NCI-H187 (cell line): ENCODE results near the gene TUBA4B.
A peak's percentile ranks its signal among the peaks of the same experiment; 100 is the strongest.

Experiments used
- DNase-seq, 2 experiments: peaks; one replicate each; lab custom pipeline; 2025; lab: John Stamatoyannopoulos, UW

Gene TUBA4B

GRCh38 chr2:219218732-219219701 is 34.0 kb upstream of the TUBA4B start, which contains the start of gene ABCB6:
TSS of gene ABCB6 (minus strand) at chr2:219218958. CDS start at chr2:219218673, 285 bp downstream.
- peak; percentile 38 to 83 for DNase-seq

GRCh38 chr2:219219784-219220532 is 33.1 kb upstream of the TUBA4B start:
- DNase-seq = no peak

GRCh38 chr2:219220652-219221402 is 32.2 kb upstream of the TUBA4B start:
- no peak for DNase-seq

GRCh38 chr2:219221957-219222518 is 31.0 kb upstream of the TUBA4B start:
- no peak for DNase-seq

- no peak for DNase-seq
Measured at GRCh38 chr2:219223831-219224610, 29.0 kb upstream of the TUBA4B start.

- DNase-seq = no peak
Measured at GRCh38 chr2:219225350-219225749, 27.7 kb upstream of the TUBA4B start.

GRCh38 chr2:219228041-219228910 is 24.8 kb upstream of the TUBA4B start:
- no peak for DNase-seq

- no peak for DNase-seq
Measured at GRCh38 chr2:219228911-219229304, 24.1 kb upstream of the TUBA4B start.

GRCh38 chr2:219229305-219230058 is 23.6 kb upstream of the TUBA4B start, which contains the start of the genes ANKZF1 and ATG9A:
TSS of gene ANKZF1 (plus strand) at chr2:219229806. CDS start at chr2:219230258, 452 bp downstream.
TSS of gene ATG9A (minus strand) at chr2:219229636. CDS start at chr2:219228024, 1,612 bp downstream.
- peak; percentile 64 to 83 for DNase-seq

- no peak for DNase-seq
Measured at GRCh38 chr2:219230059-219230540, 22.9 kb upstream of the TUBA4B start.

GRCh38 chr2:219234331-219234730 is 18.7 kb upstream of the TUBA4B start:
- no peak for DNase-seq

GRCh38 chr2:219243291-219243761 is 9.7 kb upstream of the TUBA4B start:
- DNase-seq = no peak

GRCh38 chr2:219244789-219245147 is 8.3 kb upstream of the TUBA4B start:
- DNase-seq = no peak

GRCh38 chr2:219245148-219245898 is 7.7 kb upstream of the TUBA4B start, which contains the start of the genes GLB1L and STK16:
TSS of gene GLB1L (minus strand) at chr2:219245444. CDS start at chr2:219243573, 1,871 bp downstream.
TSS of gene STK16 (plus strand) at chr2:219245479. CDS start at chr2:219246000, 521 bp downstream.
- DNase-seq = peak; percentile 17 to 50

- no peak for DNase-seq
Measured at GRCh38 chr2:219245899-219246230, 7.2 kb upstream of the TUBA4B start.

GRCh38 chr2:219246559-219246958 is 6.5 kb upstream of the TUBA4B start:
- no peak for DNase-seq

GRCh38 chr2:219247678-219248642 is 5.1 kb upstream of the TUBA4B start:
- no peak for DNase-seq
